Activated T-helper 9 cell treated with anti-CD3 and anti-CD28 coated beads, Interleukin-2, amount 50 U/mL, for 16 hours (primary cell): ENCODE data around the gene DONSON.

ENCODE experiments used
- DNase-seq: peaks from one replicate; pipeline ENCODE4 v3.0.0-alpha.2; 2020; ENCODE audit warnings: low read depth

Gene DONSON

DNA sequence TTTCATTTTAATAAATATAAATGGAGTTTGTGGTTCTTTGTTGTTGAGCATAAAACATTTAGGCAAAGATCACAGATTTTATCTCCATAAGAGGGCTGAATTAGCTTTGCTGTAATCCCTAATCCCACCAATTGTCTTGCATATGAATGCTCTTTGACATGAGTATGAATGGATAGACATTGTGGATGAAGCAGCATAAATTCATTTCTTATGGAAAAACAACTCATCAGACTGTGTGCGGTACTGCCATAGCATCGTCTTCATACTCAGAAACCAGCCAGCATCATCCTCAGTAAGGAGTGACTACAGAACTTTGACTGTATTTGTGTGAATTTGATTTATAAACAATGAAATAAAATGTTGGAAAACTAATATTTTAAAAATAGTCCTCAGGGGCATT lies 26.1 kb downstream of the DONSON start:
- DNase-seq: no peak

DNA sequence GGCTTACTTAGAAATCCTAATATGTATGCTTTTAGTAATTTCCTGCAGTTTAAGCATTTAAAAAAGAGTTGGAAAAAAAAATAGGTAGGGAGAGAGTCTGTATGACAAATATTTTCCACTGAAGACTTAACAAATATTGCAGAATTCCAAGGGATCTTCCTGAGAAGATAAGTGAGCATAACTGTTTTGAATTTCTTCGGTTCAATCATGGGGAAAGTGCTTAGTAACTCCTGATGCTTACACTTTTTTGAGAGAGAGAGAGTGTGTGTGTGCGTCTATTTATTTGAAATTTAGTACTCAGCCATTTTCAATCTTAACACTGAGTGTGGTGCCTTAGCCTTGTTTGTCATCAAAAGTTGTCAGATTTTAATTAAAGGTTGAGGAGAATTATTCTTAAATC lies 27.1 kb downstream of the DONSON start:
- no peak for DNase-seq

DNA sequence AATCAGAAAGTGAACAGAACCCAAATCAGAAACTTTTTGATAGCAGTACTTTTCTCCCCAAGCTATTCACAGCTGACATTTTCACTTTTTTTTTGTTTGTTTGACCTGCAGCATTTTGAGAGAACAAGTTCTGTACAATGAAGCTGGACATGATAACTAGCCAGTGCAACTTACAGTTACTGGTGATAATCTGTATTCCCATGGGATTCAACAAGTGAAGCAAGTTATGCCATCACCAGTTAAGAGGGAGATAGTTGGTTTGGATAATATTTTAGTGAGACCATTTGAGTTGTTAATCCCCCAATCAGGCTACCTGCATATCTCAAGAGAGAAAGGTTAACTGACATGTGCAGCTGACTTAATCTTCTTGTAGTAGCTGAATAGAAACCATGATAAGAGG lies 27.5 kb downstream of the DONSON start:
- no peak for DNase-seq

DNA sequence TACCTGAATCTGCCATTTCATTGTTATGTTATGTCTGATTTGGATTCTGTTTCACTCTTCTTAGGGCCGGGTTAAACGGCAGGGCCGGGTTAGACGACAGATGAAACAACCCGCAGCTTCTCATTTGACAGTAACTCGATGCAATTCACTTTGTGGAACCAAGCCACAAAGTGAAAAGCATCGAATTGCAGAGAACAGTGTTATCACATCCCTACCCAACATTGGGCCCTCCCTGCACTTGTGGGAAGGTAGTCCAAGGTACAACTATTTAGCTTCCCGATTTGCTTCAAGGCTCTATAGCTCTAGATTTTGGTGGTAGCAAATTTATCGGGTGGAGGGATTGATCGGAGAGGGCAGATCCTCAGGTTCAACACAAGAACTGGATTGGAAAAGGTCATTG lies 28.7 kb downstream of the DONSON start:
- no peak for DNase-seq

DNA sequence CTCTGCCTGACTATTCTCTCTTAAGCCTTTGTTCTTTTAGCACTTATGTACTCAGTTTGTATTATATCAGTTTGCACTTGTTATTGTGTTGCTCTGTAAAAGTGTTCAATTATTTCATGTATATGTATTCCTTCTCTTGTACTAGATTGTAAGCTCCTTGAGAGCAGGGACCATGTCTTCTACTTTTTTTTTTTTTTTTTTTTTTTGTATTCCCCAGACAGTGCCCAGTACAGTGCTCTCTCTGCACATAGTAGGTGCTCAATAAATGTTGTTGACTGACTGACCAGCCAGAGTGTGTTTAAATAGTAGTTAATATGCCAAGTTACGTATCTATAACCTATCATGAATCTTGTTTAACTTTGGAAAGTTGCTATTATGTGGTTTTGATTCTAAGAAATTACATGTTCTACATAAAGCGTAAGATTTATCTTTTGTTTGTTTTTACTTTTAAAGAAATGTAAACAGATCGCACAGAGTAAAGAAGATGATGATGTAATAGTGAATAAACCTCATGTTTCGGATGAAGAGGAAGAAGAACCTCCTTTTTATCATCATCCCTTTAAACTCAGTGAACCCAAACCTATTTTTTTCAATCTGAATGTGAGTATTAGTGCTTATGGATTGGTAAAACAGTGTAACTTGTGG lies 29.6 kb downstream of the DONSON start:
- no peak for DNase-seq

DNA sequence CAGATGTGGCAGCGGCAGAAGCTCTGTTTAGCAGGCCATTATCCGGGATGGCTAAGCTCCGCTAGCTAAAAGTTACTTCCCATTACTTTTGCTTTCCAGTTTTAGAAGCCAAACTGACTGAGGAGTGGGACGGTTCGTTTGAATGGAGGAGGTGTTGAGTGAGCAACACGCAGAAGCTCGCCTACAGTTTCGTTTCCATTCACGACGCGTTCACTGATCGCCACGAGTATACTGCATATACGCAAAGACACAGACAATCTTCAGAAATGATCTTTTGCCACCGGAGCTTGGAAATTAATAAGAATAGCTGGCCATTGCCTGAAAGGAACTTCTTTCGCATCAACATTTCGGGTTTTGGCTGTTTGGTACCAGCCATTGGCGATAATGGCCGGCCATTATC lies 31.0 kb downstream of the DONSON start:
- no peak for DNase-seq

DNA sequence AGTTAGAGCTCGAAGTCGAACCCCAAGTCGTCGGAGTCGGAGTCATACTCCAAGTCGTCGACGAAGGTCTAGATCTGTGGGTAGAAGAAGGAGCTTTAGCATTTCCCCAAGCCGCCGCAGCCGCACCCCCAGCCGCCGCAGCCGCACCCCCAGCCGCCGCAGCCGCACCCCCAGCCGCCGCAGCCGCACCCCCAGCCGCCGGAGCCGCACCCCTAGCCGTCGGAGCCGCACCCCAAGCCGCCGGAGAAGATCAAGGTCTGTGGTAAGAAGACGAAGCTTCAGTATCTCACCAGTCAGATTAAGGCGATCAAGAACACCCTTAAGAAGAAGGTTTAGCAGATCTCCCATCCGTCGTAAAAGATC lies 33.5 kb downstream of the DONSON start:
- no peak for DNase-seq

DNA sequence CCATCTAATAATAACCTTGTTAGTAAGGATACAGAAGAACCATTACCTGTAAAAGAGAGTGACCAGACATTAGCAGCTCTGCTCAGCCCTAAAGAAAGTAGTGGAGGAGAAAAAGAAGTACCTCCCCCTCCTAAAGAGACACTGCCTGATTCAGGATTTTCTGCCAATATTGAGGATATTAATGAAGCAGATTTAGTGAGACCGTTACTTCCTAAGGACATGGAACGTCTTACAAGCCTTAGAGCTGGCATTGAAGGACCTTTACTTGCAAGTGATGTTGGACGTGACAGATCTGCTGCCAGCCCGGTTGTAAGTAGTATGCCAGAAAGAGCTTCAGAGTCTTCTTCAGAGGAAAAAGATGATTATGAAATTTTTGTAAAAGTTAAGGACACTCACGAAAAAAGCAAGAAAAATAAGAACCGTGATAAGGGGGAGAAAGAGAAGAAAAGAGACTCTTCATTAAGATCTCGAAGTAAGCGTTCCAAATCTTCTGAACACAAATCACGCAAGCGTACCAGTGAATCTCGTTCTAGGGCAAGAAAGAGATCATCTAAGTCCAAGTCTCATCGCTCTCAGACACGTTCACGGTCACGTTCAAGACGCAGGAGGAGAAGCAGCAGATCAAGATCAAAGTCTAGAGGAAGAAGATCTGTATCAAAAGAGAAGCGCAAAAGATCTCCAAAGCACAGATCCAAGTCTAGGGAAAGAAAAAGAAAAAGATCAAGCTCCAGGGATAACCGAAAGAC lies 34.1 kb downstream of the DONSON start:
- DNase-seq: no peak

DNA sequence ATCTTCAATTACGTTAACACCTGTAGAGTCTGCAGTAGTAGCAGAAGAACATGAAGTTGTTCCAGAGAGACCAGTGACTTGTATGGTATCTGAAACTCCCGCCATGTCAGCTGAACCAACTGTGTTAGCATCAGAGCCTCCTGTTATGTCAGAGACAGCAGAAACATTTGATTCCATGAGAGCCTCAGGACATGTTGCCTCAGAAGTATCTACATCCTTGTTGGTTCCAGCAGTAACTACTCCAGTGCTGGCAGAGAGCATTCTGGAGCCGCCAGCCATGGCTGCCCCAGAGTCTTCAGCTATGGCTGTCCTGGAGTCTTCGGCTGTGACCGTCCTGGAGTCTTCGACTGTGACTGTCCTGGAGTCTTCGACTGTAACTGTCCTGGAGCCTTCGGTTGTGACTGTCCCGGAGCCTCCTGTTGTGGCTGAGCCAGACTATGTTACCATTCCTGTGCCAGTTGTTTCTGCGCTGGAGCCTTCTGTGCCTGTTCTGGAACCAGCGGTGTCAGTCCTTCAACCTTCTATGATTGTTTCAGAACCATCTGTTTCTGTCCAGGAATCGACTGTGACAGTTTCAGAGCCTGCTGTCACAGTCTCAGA lies 35.4 kb downstream of the DONSON start:
- no peak for DNase-seq

DNA sequence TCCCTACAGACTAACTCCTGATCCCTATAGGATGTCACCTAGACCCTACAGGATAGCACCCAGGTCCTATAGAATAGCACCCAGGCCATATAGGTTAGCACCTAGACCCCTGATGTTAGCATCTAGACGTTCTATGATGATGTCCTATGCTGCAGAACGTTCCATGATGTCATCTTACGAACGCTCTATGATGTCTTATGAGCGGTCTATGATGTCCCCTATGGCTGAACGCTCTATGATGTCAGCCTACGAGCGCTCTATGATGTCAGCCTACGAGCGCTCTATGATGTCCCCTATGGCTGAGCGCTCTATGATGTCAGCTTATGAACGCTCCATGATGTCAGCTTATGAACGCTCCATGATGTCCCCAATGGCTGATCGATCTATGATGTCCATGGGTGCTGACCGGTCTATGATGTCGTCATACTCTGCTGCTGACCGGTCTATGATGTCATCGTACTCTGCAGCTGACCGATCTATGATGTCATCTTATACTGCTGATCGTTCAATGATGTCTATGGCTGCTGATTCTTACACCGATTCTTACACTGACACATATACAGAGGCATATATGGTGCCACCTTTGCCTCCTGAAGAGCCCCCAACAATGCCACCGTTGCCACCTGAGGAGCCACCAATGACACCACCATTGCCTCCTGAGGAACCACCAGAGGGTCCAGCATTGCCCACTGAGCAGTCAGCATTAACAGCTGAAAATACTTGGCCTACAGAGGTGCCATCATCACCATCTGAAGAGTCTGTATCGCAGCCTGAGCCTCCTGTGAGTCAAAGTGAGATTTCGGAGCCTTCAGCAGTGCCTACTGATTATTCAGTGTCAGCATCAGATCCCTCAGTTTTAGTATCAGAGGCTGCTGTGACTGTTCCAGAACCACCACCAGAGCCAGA lies 36.1 kb downstream of the DONSON start:
- no peak for DNase-seq

DNA sequence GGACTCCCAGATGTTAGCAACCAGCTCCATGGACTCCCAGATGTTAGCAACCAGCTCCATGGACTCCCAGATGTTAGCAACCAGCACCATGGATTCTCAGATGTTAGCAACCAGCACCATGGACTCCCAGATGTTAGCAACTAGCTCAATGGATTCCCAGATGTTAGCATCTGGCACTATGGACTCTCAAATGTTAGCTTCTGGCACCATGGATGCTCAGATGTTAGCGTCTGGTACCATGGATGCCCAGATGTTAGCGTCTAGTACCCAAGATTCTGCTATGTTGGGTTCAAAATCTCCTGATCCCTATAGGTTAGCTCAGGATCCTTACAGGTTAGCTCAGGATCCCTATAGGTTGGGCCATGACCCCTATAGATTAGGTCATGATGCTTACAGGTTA lies 36.8 kb downstream of the DONSON start:
- no peak for DNase-seq

DNA sequence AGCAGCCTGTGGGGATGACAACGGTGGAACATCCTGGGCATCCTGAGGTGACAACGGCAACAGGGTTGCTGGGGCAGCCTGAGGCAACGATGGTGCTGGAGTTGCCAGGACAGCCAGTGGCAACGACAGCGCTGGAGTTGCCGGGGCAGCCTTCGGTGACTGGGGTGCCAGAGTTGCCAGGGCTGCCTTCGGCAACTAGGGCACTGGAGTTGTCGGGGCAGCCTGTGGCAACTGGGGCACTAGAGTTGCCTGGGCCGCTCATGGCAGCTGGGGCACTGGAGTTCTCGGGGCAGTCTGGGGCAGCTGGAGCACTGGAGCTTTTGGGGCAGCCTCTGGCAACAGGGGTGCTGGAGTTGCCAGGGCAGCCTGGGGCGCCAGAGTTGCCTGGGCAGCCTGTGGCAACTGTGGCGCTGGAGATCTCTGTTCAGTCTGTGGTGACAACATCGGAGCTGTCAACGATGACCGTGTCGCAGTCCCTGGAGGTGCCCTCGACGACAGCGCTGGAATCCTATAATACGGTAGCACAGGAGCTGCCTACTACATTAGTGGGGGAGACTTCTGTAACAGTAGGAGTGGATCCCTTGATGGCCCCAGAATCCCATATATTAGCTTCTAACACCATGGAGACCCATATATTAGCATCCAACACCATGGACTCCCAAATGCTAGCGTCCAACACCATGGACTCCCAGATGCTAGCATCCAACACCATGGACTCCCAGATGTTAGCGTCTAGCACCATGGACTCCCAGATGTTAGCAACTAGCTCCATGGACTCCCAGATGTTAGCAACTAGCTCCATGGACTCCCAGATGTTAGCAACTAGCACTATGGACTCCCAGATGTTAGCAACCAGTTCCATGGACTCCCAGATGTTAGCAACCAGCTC lies 37.5 kb downstream of the DONSON start:
- DNase-seq: no peak

DNA sequence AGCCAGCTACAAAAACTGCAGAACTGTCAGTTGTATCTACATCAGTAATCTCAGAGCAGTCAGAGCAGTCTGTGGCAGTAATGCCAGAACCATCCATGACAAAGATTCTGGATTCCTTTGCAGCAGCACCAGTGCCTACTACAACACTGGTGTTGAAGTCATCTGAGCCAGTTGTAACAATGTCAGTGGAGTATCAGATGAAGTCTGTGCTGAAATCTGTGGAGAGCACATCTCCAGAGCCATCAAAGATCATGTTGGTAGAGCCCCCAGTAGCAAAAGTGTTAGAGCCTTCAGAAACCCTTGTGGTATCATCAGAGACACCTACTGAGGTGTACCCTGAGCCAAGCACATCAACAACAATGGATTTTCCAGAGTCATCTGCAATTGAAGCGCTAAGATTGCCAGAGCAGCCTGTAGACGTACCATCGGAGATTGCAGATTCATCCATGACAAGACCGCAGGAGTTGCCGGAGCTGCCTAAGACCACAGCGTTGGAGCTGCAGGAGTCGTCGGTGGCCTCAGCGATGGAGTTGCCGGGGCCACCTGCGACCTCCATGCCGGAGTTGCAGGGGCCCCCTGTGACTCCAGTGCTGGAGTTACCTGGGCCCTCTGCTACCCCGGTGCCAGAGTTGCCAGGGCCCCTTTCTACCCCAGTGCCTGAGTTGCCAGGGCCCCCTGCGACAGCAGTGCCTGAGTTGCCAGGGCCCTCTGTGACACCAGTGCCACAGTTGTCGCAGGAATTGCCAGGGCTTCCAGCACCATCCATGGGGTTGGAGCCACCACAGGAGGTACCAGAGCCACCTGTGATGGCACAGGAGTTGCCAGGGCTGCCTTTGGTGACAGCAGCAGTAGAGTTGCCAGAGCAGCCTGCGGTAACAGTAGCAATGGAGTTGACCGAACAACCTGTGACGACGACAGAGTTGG lies 38.4 kb downstream of the DONSON start:
- DNase-seq: no peak

DNA sequence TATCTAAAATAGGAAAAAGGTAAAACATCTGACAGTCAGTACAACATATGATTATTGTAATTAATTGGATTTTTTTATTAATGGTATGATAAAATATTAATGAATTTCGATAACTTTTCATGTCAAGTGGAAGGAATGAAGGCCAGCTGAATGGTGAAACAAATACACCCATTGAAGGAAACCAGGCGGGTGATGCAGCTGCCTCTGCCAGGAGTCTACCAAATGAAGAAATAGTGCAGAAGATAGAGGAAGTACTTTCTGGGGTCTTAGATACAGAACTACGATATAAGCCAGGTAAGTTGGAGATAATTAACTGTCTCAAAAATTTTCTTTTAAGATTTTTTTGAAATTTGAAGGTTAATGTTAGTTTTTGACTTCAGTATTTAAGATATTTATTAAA lies 42.4 kb downstream of the DONSON start:
- no peak for DNase-seq

DNA sequence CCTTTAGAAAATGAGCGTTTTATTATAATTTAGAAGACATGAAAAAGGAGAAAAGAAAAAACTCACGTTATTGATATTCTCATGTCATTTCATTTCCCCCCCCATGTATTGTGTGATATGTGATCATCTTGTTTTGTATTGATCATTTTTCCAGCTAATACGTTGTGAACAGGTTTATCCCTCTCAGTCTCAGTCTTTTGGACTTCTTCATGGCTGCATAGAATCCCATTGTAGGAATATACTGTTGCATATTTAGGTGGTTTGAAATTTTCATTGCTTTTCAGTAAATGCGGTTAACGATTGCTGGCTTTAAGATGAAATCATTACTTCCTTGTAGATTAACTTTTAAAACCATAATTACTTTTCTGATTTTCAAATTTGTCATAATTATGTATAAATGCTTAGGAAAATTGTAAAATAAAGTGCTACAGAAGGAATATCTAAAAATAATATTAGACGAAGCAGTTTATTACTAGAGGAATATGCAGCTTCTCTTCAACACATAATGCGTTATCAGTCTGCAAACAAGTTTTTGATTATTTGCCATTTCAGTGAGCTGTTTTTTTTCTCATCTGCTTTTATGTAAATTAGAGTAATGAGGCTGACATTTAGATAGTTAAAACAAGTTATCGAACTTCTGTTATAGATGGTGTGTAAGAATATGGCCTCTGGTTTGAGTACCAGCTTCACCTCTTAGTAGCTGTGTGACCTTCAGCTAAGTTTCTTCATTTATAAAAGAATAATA lies 43.9 kb downstream of the DONSON start:
- DNase-seq: no peak

DNA sequence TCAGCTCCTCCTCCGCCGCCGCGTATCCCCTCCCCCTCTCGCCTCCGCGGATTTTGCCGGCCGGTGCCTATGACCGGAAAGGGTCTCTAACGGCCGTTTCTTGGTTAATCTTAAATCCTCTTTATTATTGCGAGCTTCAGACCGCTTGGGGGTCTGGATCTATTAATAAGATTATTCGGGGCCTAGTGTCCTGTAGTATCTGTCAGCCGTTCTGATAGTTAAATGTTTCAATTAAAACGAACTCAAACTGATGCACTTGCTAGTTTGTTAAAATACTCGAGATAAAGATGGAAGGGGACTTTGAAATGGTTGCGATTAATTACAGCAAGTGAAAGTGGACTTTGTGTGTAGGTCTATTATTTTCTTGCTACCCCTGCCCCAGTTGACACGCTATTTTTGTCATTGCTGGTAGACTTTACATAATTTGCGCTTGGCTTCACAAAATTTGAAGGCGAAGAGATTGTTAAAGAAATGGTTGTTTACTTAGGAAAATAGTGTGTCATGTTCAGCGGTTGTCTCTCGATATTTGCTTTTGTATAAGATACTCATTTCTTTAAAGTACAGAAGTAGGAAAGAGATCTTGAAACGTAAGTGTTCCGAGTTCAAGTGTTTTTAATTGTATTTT lies 44.9 kb downstream of the DONSON start:
- DNase-seq: peak; percentile 58

DNA sequence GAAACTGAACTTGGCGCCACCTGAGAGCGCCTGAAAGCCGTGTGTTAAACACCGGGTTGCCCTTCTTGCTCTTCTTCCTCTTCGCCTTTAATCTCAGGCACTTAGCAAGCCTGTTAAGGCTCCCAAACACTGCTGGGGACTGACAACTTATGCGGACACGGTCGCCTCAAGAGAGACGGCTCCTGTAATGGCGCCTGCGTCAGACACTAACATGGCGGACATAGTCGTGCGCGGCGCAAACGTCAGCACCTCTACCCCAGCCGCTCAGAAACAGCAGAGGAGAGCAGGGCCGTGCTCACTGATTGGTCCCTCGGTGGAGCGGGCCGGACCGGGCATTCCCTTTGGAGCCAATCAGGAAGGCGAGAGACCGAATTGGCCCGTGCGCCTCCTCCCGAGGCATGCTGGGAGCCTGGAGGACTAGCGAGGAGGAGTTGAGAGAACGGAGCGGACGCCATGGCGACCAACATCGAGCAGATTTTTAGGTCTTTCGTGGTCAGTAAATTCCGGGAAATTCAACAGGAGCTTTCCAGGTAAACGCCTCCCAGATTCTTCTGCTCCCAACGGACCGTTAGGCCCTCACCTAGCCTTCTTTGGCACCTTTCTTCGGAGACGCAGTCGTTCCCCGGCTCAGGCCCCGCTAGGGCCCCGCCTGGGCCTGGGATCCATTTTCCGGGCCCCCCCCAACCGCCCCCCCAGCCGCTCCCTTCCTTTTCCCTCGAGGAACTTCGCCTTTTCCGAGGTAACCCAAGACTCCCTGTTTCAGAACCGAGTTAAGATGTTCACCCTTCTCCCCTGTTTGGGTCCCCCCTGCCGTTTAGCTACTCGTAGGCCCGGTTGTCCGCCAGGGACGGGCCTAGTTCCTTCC lies 45.6 kb downstream of the DONSON start, which contains the start of gene SON:
Gene SON, plus strand, starts transcription at position 399 of the 865 bp plus-strand sequence. Its CDS starts 55 bp downstream, at position 454.
- DNase-seq: peak; percentile 96
